Stromal cell of bone marrow (primary cell): Measurements from ENCODE around the gene PSMD6.

Experiments
- DNase-seq: peaks from one replicate; pipeline ENCODE4 v3.0.0-alpha.2; 2012; ENCODE audit warnings: low read depth

The PSMD6 gene

DNA sequence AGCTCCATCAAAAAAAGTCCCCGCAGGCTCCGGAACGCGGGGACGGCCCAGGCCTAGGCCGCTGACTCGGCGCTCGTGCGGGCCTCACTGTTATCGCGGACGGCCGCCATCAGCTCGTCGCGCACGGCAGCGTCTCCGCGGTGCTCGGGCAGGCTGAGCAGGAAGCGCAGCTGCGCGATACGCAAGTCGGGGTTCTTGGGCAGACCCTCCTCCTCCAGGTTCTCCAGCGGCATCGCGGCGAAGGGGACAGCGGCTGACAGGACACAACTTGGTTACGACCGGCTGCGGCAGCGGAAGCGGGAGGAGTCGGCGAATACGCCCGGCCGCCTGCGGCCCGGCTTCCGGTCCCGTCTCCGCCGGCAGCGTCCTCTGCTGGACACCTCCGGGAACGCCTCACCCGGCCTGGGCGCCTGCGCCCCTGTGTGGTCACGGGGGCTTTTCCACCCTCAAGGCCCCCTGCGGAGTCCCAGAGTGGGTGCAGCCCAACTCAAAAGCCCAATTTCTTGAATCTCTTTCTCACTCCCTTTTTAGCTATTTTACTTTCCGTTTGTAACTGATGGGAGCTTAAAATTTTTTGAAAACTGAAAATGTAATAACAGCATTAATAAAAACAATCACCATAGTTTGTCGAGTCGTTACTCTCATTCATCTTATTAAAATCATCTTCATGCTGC is at the start of gene PSMD6:
Gene PSMD6, minus strand, starts transcription at position 308 of the 674 bp plus-strand sequence. Its CDS starts 75 bp downstream, at position 233.
- DNase-seq: peak; percentile 59

- DNase-seq: no peak
These were observed 48.8 kb upstream of the PSMD6 start for GRCh38 chr3:64072126-64072525.

DNA sequence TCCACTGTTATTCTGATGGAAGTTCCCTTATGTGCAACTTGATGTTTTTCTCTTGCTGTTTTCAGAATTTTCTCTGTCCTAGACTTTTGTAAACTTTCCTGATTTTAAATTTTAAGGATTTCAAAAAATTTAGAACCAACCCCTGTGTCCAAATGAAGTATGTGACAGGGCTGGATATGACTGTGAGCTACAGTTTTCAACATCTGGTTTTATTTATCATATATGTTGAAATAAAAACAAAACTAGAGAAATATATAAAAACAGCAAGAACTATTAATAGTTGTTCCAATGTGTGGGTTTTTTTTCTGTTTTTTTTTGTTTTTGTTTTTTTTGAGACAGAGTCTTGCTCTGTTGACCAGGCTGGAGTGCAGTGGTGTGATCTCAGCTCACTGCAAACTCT is 47.4 kb upstream of the PSMD6 start:
- no peak for DNase-seq

DNA sequence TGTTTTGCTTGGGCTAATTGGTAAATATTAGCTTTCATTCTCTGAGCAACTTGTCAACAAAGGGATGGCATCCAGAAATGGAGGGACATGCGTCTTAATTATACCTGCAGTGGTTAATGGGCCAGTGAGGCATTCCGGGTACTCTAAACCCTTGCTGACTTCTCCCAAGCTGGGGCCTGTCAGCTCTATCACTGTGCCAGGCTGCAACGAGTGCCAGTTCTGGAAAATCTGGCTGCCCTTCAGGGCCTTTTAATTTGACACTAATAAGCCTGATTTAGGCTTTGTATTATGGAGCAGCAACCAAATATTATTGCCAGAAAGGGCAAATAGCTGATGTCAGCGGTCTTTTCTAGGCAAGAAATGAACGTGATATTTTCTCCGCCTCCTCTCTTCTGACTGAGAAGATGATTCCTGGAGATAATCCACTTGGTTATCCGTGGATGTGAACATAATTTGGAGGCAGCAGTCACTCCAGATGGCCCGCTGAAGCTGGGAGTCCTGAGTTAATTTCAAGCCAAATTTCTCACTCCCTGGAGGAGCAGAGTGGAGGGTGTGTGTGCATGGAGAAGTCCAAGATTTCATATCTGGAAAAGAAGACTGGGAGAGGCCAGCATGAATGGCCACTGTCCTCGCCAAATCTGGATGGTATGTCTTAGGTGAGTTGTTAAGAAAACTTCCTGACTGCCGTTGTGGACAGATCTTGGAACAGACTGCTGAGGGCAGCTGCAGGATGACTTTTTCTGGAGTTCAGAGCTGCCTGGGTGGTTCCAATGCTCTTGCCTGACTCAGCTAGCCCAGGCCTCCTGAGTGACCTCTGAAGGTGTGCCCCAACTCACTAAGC is 44.4 kb upstream of the PSMD6 start:
- DNase-seq: no peak

- DNase-seq: no peak
These were observed 41.5 kb upstream of the PSMD6 start for GRCh38 chr3:64064804-64065203.

DNA sequence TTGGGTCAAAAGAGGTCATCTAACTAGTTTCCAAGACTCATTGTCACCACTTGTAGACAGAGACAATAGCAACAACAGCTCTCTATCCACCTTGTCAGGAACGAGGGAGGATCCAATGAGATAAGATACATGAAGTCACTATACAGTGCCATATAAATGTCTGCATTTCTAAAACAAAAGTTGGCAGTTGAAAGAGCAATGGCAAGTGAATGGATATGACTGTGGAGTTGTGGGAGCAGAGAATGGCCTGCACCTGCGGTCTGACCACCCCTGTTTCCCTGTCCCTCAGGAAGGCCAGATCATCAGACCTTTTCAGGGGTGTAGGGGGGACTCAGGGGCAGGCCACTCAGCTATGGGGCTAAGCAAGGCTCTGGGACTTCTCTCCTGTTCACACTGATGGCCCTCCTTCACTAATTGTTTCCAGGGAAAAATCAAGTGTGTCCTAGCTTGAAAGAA is 40.7 kb upstream of the PSMD6 start:
- no peak for DNase-seq

GRCh38 chr3:64063207-64063982 is 40.1 kb upstream of the PSMD6 start:
- no peak for DNase-seq

DNA sequence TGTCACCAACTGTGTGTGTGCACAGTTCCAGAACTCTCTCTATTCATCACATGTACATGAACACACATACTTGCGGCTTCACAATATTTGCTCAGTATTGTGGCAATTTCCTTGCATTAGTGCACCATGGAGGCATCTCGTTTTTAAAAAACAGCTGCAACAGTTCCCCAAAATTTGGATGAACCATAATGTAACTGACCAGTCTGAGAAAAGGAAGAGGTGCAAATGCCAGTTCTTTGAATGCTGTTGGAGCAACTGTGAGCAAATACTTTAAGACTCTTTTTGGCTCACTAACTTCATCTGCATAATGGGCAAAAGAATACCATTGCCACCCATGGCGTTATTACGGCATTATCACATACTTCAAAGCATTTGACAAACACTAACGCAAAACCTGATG is 38.3 kb upstream of the PSMD6 start:
- DNase-seq: no peak

DNA sequence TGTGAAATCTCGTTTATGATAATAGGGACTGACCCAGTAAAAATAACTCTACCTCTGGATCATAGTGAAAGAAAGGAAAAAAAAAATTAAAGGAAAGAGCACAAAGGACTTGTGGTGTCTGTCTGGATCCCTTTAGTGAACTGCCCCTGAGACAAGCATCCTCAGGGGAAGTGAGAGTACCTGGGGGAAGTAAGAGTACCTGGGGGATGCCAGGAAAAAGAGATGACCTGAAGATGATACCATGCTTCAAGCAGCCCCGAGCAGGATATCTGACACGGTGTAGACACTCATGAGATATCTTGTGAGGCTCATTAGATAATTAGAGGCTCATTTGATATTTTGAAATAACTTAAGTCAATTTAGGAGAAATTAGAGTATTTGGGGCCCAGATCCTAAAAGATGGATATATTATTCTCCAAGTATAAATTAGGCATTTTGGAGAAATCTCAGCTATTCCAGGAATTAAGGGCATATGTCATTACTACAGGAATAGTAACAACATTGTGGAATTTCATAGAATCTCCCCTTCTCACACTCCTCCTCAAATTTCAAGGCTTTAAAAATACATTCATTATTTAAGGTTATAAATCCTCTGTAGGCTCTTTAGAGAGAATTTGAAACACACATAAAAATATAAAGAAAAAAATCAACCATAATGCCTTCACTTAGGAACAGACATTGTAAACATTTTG is 36.3 kb upstream of the PSMD6 start:
- DNase-seq: no peak

GRCh38 chr3:64058566-64058965 is 35.3 kb upstream of the PSMD6 start:
- DNase-seq: no peak

GRCh38 chr3:64057231-64057630 is 33.9 kb upstream of the PSMD6 start:
- no peak for DNase-seq

- DNase-seq: no peak
These were observed 33.4 kb upstream of the PSMD6 start for GRCh38 chr3:64056606-64057180.

DNA sequence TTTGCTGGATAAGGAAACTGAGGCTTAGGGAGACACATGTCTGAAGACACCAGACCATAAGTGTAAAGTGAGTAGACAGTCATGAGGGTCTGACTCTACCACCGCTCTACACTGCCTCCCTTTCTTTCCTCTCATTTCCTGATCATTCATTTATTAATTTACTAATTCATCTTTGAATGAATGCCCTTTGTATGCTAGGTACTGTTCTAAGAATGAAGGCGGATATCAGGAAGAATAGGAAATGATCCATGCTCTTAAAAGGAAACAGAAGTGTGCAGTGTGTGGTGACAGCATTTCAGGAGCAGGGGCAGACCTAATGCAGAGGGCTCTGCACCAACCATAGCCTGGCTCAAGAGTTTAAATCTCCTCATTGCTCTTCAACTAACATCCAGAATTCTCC is 31.8 kb upstream of the PSMD6 start:
- no peak for DNase-seq

- no peak for DNase-seq
These were observed 31.2 kb upstream of the PSMD6 start for GRCh38 chr3:64054488-64054887.

DNA sequence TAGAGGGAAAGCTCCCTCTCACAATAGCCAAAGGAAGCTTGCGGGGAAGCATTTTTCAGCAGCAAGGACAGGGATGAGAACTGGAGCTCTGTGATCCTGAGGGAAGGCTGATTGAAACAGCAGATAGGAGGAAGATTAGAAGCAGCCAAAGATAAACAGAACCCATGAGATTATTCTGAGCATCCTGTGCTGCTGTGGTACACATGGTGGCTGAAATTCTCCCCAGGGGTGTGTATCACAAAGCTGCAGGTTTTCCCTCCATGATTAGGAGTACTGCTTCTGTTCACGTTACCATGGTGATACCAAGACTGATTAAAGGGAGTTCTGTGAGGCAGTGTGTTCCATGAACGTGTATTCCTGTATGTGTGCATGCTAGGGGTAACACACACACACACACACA is 30.3 kb upstream of the PSMD6 start:
- DNase-seq: no peak

DNA sequence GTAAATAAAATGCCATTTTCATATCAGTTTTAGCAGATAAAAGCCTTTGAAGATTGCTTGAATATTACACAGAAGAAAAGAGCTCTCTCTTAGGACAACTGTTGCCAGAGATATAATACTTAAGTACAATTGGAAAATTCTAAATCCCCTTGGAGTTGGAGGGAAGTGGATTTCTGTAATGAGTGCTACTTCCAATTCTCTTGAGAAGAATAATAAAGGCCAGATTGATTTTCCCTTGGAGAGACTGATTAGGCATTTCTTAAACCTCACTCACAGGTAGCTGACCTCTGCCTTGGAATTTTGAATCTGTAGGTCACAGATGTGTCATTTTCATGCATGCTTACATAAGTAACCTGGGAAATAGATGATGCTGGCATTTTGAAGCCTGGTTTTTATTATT is 29.8 kb upstream of the PSMD6 start:
- no peak for DNase-seq

- DNase-seq: no peak
These were observed 26.5 kb upstream of the PSMD6 start for GRCh38 chr3:64049832-64050231.

GRCh38 chr3:64049136-64049535 is 25.8 kb upstream of the PSMD6 start:
- DNase-seq: no peak

DNA sequence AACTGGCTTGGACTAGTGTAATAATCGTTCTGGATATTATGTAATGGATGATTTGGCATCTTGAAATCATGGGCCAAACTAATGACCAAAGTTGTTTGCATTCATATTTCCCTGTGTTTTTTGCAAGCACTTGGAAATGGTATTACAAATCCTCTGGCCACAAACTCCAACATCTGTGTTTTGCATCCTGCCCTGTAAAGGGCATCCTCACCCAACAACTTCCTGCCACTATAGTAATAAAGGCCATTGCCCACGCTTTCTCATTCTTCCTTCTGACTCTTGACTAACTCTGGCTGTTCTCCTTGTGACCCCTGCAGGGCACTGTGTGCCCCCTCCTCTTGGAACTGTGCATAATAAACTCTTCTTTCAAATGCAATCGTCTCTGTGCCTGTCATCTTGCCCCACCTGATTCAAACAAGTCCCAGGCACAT is 25.4 kb upstream of the PSMD6 start:
- peak; percentile 69 for DNase-seq

DNA sequence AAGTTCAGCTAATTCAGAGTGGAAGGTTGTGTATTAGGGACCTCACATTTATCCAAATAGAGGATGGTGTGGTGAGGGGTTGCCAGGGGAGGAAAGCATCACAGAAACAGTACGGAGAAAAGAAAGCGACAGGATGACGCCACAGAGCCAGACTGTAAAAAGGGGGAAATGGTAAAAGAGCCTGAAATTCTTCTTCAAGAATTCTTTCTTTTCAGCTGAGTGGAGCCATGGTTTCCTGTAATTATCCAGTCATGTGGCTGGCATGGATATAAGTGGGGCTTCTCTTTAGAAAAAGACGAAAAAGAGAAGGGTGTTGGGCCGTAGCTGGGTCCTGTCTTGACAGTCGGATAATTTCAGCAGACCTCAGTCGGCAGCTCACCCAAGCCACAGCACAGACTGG is 24.5 kb upstream of the PSMD6 start:
- no peak for DNase-seq

GRCh38 chr3:64046996-64047594 is 23.8 kb upstream of the PSMD6 start:
- no peak for DNase-seq
